Ramos (cell line): ENCODE measurements around the gene HYAL3.
"Not testable (repeated sequence)": the region's sequence is repeated elsewhere in the genome, so short reads cannot be mapped to it uniquely, and the experiment has no call there.

Experiments used
- in situ Hi-C: fragments of 300-500 bp; cut with MboI; formaldehyde crosslinking; loops from one replicate; pipeline ENCODE4 v1.14.3; 2022; ENCODE audit warnings: low sequenced_read_pairs; ENCODE audit not compliant: unreplicated experiment

Gene HYAL3

DNA sequence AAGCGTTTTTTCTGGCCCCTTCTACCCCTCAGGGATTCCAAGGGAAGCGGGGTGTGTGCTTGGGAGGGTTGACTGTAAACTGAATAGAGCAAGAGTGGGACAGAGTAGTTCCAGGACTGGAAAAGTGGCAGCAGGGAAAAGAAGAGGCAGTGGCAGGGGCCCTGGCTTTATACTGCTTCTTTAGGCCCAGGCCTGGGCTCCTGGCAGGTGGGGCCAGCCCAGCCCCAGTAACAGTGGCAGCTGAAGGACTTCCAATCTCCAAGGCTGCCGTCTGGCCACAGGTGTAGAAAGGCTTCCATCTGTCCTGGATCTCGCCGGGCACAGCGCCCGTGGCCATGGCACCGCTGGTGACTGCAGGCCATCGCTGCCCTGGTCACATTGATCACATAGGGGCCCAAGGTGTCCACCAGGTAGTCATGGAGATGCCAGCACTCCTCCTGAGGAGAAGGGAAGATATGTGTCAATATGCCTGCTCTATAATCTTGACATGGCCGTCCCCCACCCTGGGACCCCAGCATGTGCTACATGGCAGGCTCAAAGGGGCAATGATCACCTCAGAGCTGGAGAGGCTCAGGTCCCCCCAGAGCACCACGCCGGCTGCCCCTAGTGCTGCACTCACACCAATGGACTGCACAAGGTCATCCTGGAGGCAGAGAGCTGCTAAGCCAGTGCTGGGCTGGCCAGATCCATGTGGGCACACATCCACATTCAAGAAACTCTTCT lies 6.0 kb downstream of the HYAL3 start:
- in situ Hi-C loops = no loop called here

DNA sequence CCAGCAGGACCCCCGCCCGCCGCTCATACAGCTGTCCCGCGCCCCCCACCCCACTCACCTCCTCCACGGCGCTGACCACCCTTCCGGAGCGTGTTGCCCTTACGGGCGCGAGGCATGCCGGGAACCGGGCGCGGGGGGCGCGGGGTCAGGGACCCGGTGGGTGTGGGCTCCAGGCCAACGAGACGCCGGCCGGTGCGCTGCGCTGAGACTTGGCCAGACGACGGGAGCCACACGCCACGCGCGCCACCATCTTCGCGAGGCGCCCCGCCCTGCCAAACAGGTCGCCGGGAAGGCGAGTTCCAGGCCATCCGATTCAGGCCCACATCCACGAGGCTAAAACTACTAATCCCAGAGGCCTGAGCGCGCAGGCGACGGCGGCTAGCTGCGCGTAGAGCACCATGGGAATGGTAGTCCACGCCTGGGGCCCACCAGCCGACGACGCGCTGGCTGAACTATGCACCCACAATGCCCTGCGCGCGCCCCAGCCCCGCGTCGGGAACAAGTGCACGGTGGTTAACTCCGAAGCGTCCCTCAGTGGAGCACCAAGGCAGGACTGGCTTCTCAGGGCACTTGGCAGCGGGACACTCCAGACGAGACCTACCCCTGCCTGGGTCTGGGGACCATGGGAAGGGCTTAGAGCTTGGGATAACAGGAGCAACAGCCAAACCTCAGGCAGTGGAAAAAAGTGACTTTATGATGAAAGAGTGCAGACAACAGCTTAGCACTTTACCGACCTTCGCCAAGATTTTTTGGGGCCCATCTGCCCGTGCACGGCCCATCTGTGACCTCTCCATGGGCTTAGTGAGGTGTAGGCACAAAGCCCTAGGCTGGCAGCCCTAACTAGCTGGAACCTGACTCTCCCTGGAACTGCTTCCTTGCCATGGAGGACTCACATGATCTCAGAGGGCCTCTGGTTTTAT lies 6.8 kb downstream of the HYAL3 start, which contains the start of gene IFRD2:
Gene IFRD2, minus strand, starts transcription at position 271 of the 920 bp plus-strand sequence. Its CDS starts 155 bp downstream, at position 116.
- in situ Hi-C loops = no loop called here

- in situ Hi-C loops = no loop called here
Measured at GRCh38 chr3:50290161-50290641, 9.0 kb downstream of the HYAL3 start.

- in situ Hi-C loops = no loop called here
Measured at GRCh38 chr3:50289130-50289529, 10.1 kb downstream of the HYAL3 start.

GRCh38 chr3:50288387-50289007 lies 10.7 kb downstream of the HYAL3 start:
- in situ Hi-C loops = no loop called here

DNA sequence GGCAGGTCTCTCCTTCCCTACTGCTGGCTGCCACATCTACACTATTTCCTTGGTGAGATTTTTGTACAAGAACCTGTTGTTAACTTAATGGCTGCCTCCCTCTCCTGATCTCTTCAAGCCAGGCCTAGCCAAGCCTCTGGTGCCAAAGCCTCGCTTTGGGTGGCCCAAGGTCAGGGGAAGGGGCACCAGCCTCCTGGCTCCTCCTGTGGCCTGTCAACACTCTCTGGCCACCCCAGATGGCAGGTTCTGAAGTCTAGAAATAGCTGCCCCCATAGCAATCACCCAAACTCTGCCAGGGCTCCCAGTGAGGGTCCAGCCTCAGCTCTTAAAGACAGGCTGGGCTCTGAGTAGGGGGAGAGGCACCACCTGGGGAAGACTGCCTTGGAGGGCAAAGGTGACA lies 11.9 kb downstream of the HYAL3 start:
- in situ Hi-C loops = no loop called here

GRCh38 chr3:50286322-50287227 lies 12.6 kb downstream of the HYAL3 start:
- in situ Hi-C loops = no loop called here

DNA sequence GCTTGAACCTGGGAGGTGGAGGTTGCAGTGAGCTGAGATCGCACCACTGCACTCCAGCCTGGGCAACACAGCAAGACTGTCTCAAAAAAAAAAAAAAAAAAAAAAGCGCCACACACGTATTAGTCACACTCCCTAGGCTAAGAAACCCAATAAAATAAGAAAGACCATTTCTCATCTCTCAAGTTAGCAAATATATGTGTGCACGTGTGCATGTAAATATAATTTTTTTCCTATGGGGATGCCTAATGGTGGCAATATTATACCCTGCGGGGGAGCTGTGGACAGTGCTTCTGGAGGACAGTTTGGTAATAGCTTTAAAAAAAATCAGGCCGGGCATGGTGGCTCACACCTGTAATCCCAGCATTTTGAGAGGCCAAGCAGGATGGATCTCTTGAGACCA lies 15.1 kb downstream of the HYAL3 start:
- in situ Hi-C loops = not testable (repeated sequence)

DNA sequence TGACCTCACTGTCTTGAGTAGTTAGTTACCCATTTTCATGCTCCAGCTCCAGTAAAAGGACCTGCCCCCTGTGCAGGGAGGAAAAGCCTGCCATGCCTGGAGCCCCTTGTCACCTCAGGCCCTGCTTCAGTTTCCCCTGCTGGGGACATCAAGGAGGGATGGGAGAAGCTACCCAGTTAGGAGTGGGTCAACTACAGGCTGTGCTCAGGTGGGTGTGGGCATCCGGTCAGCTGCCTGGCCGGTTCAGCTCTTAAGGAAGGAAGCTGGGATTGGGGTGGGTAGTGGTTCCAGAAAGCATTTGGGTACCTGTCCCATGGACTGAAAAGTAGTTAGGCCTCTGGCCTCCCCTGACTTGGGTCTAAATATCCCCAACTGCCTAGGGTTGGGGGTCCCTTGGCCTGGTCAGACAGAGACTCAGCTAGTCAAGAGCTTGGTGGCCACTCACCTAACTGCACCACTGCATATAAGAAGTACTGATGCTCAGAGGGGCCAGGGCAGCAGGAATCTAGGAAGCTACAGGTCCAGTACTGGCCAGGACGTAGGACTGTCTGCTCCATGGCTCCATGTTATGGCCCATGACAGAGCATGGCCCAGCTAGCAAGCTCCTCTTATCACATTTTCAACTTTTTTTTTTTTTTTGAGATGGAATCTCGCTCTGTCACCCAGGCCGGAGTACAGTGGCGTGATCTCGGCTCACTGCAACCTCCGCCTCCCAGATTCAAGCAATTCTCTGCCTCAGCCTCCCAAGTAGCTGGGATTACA lies 19.8 kb downstream of the HYAL3 start:
- in situ Hi-C loops = no loop called here

DNA sequence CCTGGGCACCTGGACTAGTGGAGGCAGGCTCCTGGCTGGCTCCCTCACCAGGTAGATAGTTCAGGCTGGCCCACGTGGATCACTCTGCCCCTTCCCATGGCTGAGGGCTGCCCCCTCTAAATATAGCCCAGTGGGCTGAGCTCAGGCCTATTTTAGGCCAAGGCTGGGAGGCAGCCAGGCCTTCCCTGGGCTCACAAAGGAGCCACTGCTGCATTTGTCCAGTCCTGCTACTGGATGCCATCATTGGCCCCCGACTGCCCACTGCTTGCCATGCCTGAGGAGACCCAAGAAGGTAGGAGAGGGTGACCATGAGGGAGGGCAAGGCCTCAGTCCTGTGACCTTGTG lies 20.4 kb downstream of the HYAL3 start, which contains the start of gene LSMEM2:
Gene LSMEM2, plus strand, starts transcription at position 208 of the 345 bp plus-strand sequence. Its CDS starts 27 bp downstream, at position 235.
- in situ Hi-C loops = no loop called here

- in situ Hi-C loops = no loop called here
Measured at GRCh38 chr3:50278123-50278879, 20.9 kb downstream of the HYAL3 start.

DNA sequence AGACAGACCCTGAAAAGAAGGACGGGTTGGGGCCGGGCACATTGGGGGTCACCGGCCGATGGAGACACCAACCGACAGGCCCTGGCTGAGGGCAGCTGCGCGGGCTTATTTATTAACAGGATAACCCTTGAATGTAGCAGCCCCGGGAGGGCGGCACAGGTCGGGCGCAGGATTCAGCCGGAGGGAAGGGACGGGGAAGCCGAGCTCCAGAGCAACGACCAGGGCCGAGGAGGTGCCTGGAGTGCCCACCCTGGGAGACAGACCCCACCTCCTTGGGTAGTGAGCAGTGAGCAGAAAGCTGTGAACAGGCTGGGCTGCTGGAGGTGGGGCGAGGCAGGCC lies 22.5 kb downstream of the HYAL3 start:
- in situ Hi-C loops = no loop called here

- in situ Hi-C loops = no loop called here
Measured at GRCh38 chr3:50275996-50276761, 23.0 kb downstream of the HYAL3 start.

- in situ Hi-C loops = no loop called here
Measured at GRCh38 chr3:50275141-50275995, 23.8 kb downstream of the HYAL3 start.

DNA sequence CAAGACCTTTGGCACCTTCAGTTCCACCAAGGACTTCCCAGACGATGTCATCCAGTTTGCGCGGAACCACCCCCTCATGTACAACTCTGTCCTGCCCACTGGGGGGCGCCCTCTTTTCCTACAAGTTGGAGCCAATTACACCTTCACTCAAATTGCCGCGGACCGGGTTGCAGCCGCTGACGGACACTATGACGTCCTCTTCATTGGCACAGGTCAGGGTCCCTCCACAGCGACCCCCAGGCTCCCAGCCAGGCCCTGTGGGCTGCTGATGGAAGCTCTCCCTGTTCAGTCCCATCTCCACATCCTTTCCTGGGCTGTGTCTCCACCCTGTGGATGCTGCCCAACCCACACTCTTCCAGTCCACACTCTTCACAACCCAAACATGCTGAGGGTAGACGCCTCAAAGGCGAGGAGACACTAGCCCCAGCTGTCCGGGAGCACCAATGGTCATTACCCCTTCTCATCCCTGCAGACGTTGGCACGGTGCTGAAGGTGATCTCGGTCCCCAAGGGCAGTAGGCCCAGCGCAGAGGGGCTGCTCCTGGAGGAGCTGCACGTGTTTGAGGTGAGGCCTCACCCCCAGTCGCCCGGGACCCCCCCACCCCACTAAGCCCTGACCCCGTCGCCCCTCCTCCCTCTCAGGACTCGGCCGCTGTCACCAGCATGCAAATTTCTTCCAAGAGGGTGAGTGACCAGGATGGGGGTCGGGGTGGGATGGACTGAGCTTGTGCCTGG lies 24.7 kb downstream of the HYAL3 start:
- in situ Hi-C loops = loop anchor here (5.0 kb wide), 1 partner anchor 82 kb away; the partner anchor contains the start of gene GNAT1

DNA sequence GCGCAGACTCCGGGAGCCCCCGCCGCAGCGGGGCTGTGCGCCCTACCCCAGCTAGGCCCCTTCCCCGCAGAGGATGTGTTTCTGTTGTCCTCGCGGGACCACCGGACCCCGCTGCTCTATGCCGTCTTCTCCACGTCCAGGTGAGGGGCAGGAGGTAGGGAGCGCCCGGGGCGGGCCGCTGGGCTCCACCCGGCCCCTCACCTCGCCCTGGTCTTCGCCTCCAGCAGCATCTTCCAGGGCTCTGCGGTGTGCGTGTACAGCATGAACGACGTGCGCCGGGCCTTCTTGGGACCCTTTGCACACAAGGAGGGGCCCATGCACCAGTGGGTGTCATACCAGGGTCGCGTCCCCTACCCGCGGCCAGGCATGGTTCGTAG lies 25.5 kb downstream of the HYAL3 start:
- in situ Hi-C loops = loop anchor here (5.0 kb wide), 1 partner anchor 81 kb away; the partner anchor contains the start of gene GNAT1
